ENCODE data around the gene EXOC6B.
A peak's percentile ranks its signal among the peaks of the same experiment; 100 is the strongest.

Gene EXOC6B

DNA sequence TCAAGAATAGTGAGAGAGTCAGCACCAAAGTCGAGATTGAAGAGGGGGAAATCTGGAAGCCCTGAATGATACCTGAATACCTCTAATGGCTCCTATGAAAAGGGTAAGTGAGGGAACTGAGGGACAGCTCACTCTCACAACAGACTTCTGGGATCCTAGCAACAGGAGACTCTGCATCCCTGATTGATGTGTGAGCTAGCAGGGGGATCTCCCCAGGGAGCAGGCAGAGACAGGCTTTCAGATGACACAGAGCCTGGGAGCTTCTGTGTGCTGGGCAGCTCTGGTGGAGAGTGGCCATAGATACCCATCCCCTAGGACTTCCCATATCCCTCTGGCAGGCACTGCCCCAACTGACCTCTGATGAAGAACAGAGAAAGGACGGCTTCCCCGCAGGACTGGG is 206.2 kb downstream of the EXOC6B start:
- TF ChIP-seq CTCF (IDR thresholded peaks at IDR 0.05; ENCODE audit: unreplicated experiment in 3 of 3): no peak
- no peak overlapping the region for H3K4me3 Mint-ChIP-seq
- no peak overlapping the region for H3K27ac Mint-ChIP-seq
- H3K4me1 Mint-ChIP-seq: no peaks in the 10 kb centered on the region
- H3K36me3 Mint-ChIP-seq (ENCODE audit: low read depth): peaks cover 25% of the 10 kb centered on the region
- no peaks in the 10 kb centered on the region for H3K27me3 Mint-ChIP-seq (ENCODE audit: low read depth)
- peaks cover 17% of the 10 kb centered on the region for H3K9me3 Mint-ChIP-seq

DNA sequence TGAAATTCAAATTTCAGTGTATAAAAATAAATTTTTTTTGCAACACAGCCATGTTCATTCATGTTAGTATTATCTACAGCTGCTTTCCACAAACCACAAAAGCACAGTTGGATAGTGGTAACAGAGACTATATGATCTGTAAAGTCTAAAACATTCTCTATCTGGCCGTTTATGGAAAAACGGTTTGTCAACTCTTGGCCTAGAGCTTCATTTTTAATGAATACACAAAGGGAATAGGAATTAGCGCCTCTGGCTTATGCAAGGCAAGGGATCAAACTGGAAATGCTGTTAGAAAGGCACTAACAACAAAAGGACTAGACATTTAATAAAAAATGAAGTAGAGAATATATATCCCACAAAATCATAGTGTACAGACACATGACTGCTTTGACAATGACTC is 211.9 kb downstream of the EXOC6B start:
- no peak overlapping the region for H3K4me3 Mint-ChIP-seq
- H3K27ac Mint-ChIP-seq: no peak overlapping the region
- no peak for TF ChIP-seq CTCF (IDR thresholded peaks at IDR 0.05; ENCODE audit: unreplicated experiment in 3 of 3)
- no peaks in the 10 kb centered on the region for H3K27me3 Mint-ChIP-seq (ENCODE audit: low read depth)
- H3K4me1 Mint-ChIP-seq: no peaks in the 10 kb centered on the region
- H3K36me3 Mint-ChIP-seq (ENCODE audit: low read depth): peaks cover 24% of the 10 kb centered on the region
- peaks cover 31% of the 10 kb centered on the region for H3K9me3 Mint-ChIP-seq

DNA sequence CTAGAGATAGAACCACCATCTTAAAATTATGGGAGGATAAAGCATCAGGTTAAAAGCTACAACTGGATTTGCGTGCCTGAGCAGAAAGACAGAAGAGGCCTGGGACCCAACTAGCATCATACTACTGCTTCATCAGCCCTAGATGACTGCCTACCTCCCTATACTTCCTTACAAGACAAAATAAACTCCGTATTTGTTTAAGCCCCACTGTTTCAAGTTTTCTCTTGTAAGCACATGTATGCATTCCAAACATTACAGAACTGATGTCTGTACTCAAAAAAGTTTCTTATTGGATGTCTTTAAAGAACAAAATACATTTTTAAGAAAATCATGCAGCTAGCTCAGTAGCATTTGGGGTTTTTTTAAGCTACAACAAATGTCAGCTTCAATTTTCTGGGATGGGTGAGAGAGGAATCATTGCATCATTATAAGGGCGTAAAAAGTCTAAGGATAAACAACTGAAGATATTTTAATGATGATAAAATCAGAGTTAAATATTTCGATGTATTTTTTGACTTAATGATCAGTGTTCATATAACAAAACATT is 213.1 kb downstream of the EXOC6B start:
- Mint-ChIP-seq H3K27me3 (ENCODE audit: low read depth) (no peaks in the 10 kb centered on the region), H3K9me3 (peaks cover 27% of the 10 kb centered on the region), H3K4me1 (no peaks in the 10 kb centered on the region), H3K36me3 (ENCODE audit: low read depth) (peaks cover 18% of the 10 kb centered on the region), H3K27ac (no peak overlapping the region), H3K4me3 (no peak overlapping the region)
- TF ChIP-seq CTCF (IDR thresholded peaks at IDR 0.05; ENCODE audit: unreplicated experiment in 3 of 3): no peak

DNA sequence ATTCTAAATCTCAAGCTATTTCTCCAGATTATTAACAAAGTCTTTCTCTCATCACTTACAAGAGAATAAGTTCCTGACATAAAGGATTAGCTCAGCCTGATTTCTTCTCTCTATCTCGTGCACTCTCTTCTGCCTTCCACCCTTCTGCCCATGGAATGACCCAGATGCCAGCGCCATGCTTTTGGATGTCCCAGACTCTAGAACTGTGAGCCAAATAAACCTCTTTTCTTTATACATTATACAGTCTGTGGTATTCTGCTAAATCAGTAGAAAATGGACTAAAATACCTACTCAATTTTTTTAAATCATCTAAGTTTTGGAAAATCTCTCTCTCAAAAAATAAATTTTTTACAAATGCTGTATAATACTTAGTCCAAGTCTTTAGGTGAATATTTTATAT is 218.6 kb downstream of the EXOC6B start:
- Mint-ChIP-seq H3K4me3 (no peak overlapping the region), H3K27ac (no peak overlapping the region), H3K36me3 (ENCODE audit: low read depth) (peaks cover 4% of the 10 kb centered on the region), H3K9me3 (peaks cover 10% of the 10 kb centered on the region), H3K27me3 (ENCODE audit: low read depth) (no peaks in the 10 kb centered on the region), H3K4me1 (peaks cover 19% of the 10 kb centered on the region)
- TF ChIP-seq CTCF (IDR thresholded peaks at IDR 0.05; ENCODE audit: unreplicated experiment in 3 of 3): no peak

DNA sequence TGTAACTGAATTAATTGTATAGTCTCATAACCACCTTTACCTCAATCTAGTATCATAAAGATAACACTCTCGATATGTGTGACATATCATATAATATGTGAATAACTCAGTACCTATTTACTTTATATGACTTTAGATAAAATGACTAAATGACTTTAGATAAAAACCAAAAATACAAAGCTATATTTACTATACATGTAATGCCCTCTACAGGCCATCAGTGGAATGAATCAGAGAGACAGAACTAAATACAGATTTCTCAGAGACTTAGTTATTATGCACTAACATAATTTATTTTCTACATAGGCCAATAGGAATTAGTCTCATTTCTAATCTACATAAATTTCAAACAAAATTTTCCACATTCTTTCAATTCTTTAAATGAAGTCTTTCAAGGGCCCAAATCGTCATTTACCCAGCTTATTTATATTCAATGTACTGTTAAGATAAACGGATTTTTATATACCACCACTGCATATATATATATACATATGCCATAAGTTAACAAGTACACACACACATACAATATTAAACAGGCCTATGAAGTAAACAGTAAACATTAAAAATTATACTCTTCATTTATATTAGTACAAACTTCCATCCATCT is 219.9 kb downstream of the EXOC6B start:
- Mint-ChIP-seq H3K4me3 (no peak overlapping the region), H3K27ac (no peak overlapping the region), H3K9me3 (peaks cover 10% of the 10 kb centered on the region), H3K36me3 (ENCODE audit: low read depth) (peaks cover 4% of the 10 kb centered on the region), H3K27me3 (ENCODE audit: low read depth) (no peaks in the 10 kb centered on the region), H3K4me1 (peaks cover 19% of the 10 kb centered on the region)
- peak; percentile 44 to 74 (median 48) for TF ChIP-seq CTCF (IDR thresholded peaks at IDR 0.05; ENCODE audit: unreplicated experiment in 3 of 3)

- Mint-ChIP-seq H3K4me3 (no peak overlapping the region), H3K36me3 (ENCODE audit: low read depth) (peaks cover 4% of the 10 kb centered on the region), H3K9me3 (peaks cover 9% of the 10 kb centered on the region), H3K4me1 (peaks cover 19% of the 10 kb centered on the region), H3K27me3 (ENCODE audit: low read depth) (no peaks in the 10 kb centered on the region), H3K27ac (peak overlapping the region in 2 of 3 experiments; percentile 30 to 59)
- TF ChIP-seq CTCF (IDR thresholded peaks at IDR 0.05; ENCODE audit: unreplicated experiment in 3 of 3): no peak
Measured at GRCh38 chr2:72604468-72604867, 221.4 kb downstream of the EXOC6B start.
